H7 (cell line): ENCODE data around the gene DDX51. TPM values are rescaled to one million over a fixed set of nuclear protein-coding genes. Genes with fewer than 3 reads are reported as not detected.
"Not testable (repeated sequence)": the region's sequence is repeated elsewhere in the genome, so short reads cannot be mapped to it uniquely, and the experiment has no call there.

Experiments used
- DNase-seq: peaks from one replicate; pipeline ENCODE4 v3.0.0; 2012
- H3K27me3 ChIP-seq: 2 replicates; pipeline ENCODE4 v1.6.0; 2011; ENCODE audit warnings: mild to moderate bottlenecking, low read length; ENCODE audit not compliant: control insufficient read depth, insufficient read depth
- H3K36me3 ChIP-seq: replicated peaks from 2 replicates; pipeline ENCODE4 v1.5.1; 2011; ENCODE audit warnings: low read length; ENCODE audit not compliant: control insufficient read depth, insufficient read depth
- H3K4me3 ChIP-seq: 2 replicates; pipeline ENCODE4 v1.5.1; 2011; ENCODE audit warnings: low read depth, mild to moderate bottlenecking, control low read depth, low read length, moderate library complexity; ENCODE audit not compliant: insufficient read depth
- total RNA-seq: library from RNA; depleted of rRNA; stranded (reverse); fragments of >200 nt; shearing (Covaris generic); gene quantifications from 2 replicates; pipeline ENCODE4 v1.2.3, GENCODE V29; 2014

DDX51 gene
- total RNA-seq, 1 experiment from 2014 or later = 16.1 TPM

GRCh38 chr12:132118876-132119275 is 25.2 kb downstream of the DDX51 start:
- peaks cover 3% of the 10 kb centered on the region; the same call in 1 of the 2 replicates for H3K36me3 ChIP-seq
- H3K4me3 ChIP-seq = no peak overlapping the region
- peak; percentile 71 for DNase-seq
- no peaks in the 10 kb centered on the region for H3K27me3 ChIP-seq

GRCh38 chr12:132117558-132117875 is 26.6 kb downstream of the DDX51 start:
- peak; percentile 90 for DNase-seq
- peaks cover 7% of the 10 kb centered on the region for H3K36me3 ChIP-seq
- H3K4me3 ChIP-seq = no peak overlapping the region
- no peaks in the 10 kb centered on the region for H3K27me3 ChIP-seq

DNA sequence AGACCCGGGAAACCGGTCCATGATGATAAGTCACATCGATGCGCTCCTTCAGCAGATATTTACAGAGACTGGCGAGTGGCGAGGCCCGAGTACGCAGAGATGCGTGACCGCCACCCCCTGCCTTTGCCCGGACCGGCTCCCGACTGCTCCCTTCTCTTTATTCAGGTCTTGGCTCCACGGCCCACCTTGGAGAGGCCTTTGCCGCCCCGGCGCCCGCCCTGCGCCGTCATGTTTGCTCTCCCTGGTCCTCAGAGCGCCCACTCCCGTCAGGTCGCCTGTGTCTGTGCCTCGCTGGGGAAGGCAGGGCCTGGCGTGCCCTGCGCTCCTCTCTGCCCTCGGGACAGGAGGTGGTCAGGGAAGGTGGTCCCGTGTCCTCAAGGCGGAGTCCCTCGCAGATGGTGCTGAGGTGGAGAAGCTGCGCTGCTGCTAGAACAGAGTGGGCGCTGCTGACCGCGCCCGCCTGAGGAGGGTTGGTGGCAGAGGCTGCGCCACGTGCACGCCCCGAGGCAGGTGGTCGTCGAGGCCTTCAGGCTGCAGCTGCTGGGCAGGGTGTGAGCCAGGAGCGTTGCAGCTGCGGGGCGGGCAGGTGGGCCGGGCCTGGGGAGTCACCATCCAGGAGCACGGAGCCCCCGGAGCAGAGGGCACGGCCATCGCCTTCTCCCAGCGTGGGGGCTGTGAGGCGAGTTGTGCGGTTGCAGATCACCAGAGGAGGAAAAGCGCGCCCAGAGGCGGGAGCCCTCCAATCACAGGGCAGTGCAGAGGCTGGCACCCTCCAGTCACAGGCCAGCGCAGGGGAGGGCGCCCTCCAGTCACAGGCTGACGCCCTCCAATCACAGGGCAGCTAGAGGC is 27.2 kb downstream of the DDX51 start:
- Histone ChIP-seq H3K36me3 (peaks cover 7% of the 10 kb centered on the region), H3K27me3 (no peaks in the 10 kb centered on the region), H3K4me3 (no peak overlapping the region)
- DNase-seq = no peak

- H3K36me3 ChIP-seq = peaks cover 7% of the 10 kb centered on the region
- no peaks in the 10 kb centered on the region for H3K27me3 ChIP-seq
- no peak for DNase-seq
- no peak overlapping the region for H3K4me3 ChIP-seq
Measured at GRCh38 chr12:132115500-132115899, 28.6 kb downstream of the DDX51 start.

GRCh38 chr12:132114667-132115066 is 29.5 kb downstream of the DDX51 start:
- Histone ChIP-seq H3K4me3 (no peak overlapping the region), H3K27me3 (no peaks in the 10 kb centered on the region), H3K36me3 (peaks cover 11% of the 10 kb centered on the region)
- DNase-seq = no peak

GRCh38 chr12:132111654-132112304 is 32.3 kb downstream of the DDX51 start:
- no peak for DNase-seq
- Histone ChIP-seq H3K36me3 (peaks cover 11% of the 10 kb centered on the region), H3K27me3 (no peaks in the 10 kb centered on the region), H3K4me3 (no peak overlapping the region)

DNA sequence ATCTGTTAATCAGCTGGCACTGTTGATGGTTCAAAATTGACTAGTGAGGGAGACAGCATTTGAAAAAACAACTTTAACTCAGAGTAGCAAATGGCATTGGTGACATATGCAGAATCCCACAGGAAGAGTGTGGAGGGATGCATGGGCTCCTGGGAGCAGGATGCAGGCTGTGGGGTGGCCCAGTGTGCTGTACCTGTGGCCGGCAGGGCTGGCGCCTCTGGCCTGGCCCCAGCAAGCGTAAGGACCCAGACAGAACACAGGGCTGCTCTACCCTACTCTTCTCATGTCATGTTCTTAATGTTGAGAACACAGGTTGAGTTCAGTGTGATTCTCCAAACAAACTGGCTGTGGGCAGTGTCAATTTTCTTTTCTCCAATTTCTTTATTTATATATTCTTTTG is 33.4 kb downstream of the DDX51 start:
- DNase-seq = no peak
- Histone ChIP-seq H3K4me3 (no peak overlapping the region), H3K36me3 (peaks cover 10% of the 10 kb centered on the region), H3K27me3 (no peaks in the 10 kb centered on the region)

DNA sequence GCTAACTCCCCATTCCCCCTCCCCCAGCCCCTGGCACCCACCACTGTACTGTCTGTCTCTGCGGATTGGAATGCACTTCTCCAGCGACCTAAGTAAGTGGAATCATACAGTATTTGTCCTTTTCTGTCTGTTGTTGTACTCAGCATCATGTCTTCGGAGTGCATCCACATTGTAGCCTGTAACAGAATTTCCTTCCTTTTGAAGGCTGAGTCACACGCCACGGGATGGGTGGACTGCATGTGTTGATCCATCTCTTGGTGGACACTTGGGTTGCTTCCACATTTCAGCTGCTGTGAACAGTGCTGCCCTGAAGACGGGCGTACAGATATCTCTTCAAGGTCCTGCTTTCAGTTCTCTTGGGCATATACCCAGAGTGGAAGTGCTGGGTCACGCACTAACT is 34.4 kb downstream of the DDX51 start:
- DNase-seq = no peak
- Histone ChIP-seq H3K27me3 (no peaks in the 10 kb centered on the region), H3K4me3 (no peak overlapping the region), H3K36me3 (peaks cover 11% of the 10 kb centered on the region)

- DNase-seq = peak; percentile 87
- Histone ChIP-seq H3K27me3 (no peaks in the 10 kb centered on the region), H3K4me3 (no peak overlapping the region), H3K36me3 (peaks cover 7% of the 10 kb centered on the region)
Measured at GRCh38 chr12:132108211-132108832, 35.8 kb downstream of the DDX51 start.

DNA sequence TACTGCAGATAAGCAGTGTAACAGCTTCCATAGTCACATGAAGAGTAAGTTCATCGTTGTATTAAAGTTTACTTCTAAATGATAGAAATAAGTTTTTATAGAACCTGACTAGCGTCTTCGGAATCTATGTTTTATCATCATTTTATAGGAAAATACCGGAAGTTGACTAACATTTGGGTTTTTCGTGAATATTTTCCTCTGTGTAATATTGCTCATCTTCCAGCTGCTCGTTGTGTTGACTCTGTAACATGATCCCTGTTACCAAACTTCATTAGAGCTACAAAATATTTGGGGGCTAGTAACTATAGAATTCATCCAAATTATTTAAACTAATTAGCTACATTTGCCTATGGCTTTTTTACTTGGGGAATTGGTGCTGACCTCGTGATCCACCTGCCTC is 37.2 kb downstream of the DDX51 start:
- no peak for DNase-seq

GRCh38 chr12:132105467-132105866 is 38.7 kb downstream of the DDX51 start:
- Histone ChIP-seq H3K27me3 (no peaks in the 10 kb centered on the region), H3K36me3 (peaks cover 5% of the 10 kb centered on the region), H3K4me3 (no peak overlapping the region)
- DNase-seq = no peak

More for the DNA sequence above, 37.2 kb downstream of the DDX51 start:
- Histone ChIP-seq H3K36me3 (peaks cover 5% of the 10 kb centered on the region), H3K27me3 (no peaks in the 10 kb centered on the region), H3K4me3 (no peak overlapping the region)

- Histone ChIP-seq H3K36me3 (peaks cover 1% of the 10 kb centered on the region), H3K4me3 (no peak overlapping the region), H3K27me3 (no peaks in the 10 kb centered on the region)
- peak; percentile 71 for DNase-seq
Measured at GRCh38 chr12:132103542-132104308, 40.4 kb downstream of the DDX51 start.

DNA sequence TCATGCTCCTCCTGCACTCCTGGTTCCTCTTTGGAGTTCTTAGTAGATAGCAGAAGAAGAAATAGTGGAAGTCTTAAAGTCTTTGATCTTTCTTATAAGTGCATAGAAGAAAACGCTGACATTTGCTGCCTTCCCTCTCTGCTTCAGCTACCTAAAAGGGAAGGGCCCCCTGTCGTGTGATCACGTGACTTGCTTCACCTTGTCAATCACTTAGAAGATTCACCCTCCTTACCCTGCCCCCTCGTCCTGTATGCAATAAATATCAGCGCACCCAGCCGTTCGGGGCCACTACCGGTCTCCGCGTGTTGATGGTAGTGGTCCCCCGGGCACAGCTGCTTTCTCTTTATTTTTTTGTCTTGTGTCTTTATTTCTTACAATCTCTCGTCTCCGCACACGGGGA is 41.0 kb downstream of the DDX51 start:
- not testable (repeated sequence) for DNase-seq, H3K27me3 ChIP-seq, H3K36me3 ChIP-seq, H3K4me3 ChIP-seq

- Histone ChIP-seq H3K36me3 (peaks cover 1% of the 10 kb centered on the region), H3K27me3 (no peaks in the 10 kb centered on the region), H3K4me3 (no peak overlapping the region)
- no peak for DNase-seq
Measured at GRCh38 chr12:132102297-132102696, 41.8 kb downstream of the DDX51 start.
